GM21619 (cell line): ENCODE results near the gene ANKHD1.
"Not testable (repeated sequence)": the region's sequence is repeated elsewhere in the genome, so short reads cannot be mapped to it uniquely, and the experiment has no call there.

ENCODE experiments used
- ATAC-seq: cut with Tn5 transposase; IDR thresholded peaks from one replicate; pipeline ENCODE4 v1.9.1; 2021; ENCODE audit not compliant: unreplicated experiment

ANKHD1 gene

DNA sequence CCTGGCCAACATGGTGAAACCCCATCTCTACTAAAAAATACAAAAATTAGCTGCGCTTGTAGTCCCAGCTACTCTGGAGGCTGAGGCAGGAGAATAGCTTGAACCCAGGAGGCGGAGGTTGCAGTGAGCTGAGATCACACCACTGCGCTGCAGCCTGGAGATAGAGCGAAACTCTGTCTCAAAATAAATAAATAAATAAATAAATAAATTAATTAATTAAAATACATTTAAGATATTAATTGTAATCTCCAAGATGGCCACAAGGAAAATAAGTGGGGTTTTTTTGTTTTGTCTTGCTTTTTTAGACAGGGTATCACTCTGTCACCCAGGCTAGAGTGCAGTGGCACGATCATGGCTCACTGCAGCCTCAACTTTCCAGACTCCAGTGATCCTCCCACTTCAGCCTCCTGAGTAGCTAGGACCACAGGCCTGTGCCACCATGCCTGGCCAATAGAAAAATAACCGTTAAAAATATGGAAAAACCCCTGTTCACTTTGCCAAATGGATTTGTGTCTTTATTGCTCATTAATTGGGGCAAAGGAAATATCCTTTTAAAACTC is 177.6 kb downstream of the ANKHD1 start:
- not testable (repeated sequence) for ATAC-seq

DNA sequence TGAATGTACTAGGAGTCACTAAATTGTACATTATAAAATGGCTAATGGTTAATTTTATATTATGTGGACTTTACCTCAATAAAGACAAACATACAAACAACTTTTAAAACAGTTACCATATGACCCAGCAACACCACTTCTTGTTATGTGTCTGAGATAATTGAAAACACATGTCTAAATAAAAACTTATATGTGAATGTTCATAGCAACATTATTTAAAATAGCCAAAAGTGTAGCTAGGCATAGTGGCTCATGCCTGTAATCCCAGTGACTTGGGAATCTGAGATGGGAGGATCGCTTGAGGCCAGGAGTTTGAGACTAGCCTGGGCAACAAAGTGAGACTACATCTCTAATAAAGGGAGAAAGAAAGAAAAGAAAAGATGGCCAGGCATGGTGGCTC is 185.9 kb downstream of the ANKHD1 start:
- ATAC-seq: no peak

DNA sequence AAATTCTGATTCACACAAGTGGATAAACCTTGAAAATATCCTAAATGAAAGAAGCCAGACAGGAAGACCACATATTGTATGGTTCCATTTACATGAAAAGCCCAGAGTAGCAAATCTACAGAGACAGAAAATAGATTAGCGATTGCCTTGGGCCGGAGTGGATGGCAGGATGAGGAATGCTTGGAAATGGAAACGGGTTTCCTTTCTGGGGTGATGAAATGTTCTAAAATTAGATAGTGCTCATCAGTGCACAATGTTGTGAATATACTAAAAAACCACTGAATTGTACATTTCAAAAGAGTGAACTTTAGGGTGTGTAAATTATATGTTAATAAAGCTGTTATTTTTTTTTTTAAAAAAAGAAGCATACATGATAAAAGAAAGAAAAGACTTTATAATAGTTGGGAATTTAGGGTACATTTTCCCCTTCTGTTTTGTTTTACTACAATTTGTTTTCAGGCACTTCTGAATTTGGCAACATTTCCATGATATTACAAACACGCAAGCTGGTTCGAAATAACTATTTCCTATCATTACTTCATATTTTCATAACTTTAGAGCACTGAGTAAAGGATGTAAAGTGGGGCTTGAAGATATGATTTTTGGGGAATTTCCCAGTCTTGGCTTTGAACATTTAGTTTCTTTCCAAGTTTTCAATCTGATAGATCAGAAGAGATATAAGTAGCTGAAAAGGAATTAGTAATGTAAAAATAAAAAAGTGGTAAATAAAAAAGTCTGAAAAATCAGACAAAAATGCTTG is 186.9 kb downstream of the ANKHD1 start:
- ATAC-seq: no peak
